Stimulated activated CD4-positive, alpha-beta T cell treated with anti-CD3 and anti-CD28 coated beads, TNF-alpha, amount 100 ng/mL, for 48 hours (primary cell): ENCODE measurements around the gene LRFN5.
"Not testable (repeated sequence)": the region's sequence is repeated elsewhere in the genome, so short reads cannot be mapped to it uniquely, and the experiment has no call there.

Experiments used
- DNase-seq, 3 donors: peaks; one replicate each; pipeline ENCODE4 v3.0.0-alpha.2; 2020; ENCODE audit warnings: low read depth in 3 of 3

The LRFN5 gene

GRCh38 chr14:41899416-41899815, 292.7 kb downstream of the LRFN5 start:
- DNase-seq: no peak

- DNase-seq: no peak
These were observed 294.0 kb downstream of the LRFN5 start for GRCh38 chr14:41900644-41901043.

GRCh38 chr14:41901089-41901488, 294.4 kb downstream of the LRFN5 start:
- DNase-seq: no peak

GRCh38 chr14:41905394-41905964, 298.8 kb downstream of the LRFN5 start:
- DNase-seq: no peak

- DNase-seq: not testable (repeated sequence)
These were observed 304.5 kb downstream of the LRFN5 start for GRCh38 chr14:41911155-41911554.

GRCh38 chr14:41913398-41913797, 306.7 kb downstream of the LRFN5 start:
- DNase-seq: no peak

- DNase-seq: no peak
These were observed 309.1 kb downstream of the LRFN5 start for GRCh38 chr14:41915732-41916131.

- DNase-seq: no peak
These were observed 309.6 kb downstream of the LRFN5 start for GRCh38 chr14:41916313-41916712.

GRCh38 chr14:41925409-41925808, 318.7 kb downstream of the LRFN5 start:
- no peak for DNase-seq

GRCh38 chr14:41950428-41951151, 343.9 kb downstream of the LRFN5 start:
- DNase-seq: no peak
